NCI-H526 treated with DMSO at 0.1 percent for 48 hours (cell line): ENCODE measurements around the gene AUTS2.

Source experiments
- DNase-seq: peaks from one replicate; lab custom pipeline; 2025; lab: John Stamatoyannopoulos, UW

Gene AUTS2

DNA sequence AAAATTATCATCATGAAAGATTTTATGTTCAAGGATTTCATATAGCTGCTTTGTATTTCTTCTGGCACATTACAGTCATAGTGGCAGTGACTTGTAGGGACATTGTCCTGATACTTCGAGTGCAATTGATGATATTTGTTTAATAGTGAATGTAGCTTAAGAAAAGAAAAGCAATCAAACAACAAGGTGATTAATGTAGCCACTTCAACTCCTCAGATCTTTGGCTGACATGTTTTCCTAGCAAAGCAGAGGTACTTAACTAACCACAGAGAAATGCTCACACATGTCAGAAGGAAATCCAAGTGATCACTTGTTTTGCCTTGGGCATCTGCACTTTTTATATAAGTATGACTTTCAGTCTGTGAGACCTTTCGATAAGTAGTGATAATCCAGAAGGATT lies 470.3 kb downstream of the AUTS2 start:
- no peak for DNase-seq

DNA sequence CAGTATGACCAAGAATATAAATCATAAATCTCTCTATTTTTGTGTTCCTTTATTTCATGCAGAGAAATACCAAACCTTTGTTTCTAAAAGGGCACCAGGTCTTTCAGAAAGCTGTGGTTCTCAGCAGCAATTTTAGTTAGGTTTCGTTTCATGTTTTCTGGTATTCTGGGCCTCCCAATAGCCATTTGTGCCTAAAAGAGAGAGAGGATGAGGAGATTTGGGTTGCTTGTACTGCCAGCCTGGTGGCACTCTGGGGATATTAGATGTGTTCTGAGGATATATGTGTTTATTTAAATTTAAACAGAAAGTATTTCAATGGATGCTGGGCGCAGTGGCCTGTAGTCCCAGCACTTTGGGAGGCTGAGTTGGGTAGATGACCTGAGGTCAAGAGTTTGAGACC lies 471.7 kb downstream of the AUTS2 start:
- DNase-seq = no peak

DNA sequence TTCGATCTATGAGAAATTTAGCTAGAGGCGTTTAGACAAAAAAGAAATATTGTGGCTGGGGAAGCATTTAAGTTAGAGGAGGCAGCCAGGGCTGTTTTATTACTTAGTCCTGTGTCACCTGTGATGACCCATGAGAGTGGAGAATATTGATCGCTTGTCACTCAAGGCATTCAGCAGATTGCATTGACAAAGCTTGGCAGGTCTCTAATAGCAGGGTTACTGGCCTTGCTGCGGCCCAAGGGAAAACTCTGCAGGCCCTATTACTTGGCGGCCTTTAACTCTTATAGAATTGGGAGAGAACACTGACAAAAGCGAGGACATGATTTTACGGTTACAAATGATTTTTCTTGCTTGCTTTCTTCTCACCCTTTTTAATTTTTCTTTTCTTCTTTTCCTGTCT lies 473.5 kb downstream of the AUTS2 start:
- DNase-seq = no peak

DNA sequence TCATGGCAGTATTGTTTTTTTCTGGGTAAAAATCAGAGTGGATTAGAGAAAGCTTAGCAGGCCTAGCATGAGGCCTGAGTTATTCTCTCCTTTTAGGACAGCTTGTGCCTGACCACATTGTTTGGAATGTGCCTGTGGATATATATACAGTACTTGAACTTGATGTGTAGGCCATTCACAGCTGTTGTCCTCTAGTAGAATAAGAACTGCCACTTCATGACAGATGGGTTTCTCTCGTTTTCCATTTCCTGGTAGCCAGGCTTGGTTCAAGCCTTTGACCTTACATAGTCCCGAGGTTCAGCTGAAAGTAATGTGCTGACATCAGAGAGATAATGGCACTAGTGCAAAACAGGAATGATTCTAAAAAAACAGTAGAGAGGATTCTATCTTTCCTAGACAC lies 473.9 kb downstream of the AUTS2 start:
- no peak for DNase-seq

DNA sequence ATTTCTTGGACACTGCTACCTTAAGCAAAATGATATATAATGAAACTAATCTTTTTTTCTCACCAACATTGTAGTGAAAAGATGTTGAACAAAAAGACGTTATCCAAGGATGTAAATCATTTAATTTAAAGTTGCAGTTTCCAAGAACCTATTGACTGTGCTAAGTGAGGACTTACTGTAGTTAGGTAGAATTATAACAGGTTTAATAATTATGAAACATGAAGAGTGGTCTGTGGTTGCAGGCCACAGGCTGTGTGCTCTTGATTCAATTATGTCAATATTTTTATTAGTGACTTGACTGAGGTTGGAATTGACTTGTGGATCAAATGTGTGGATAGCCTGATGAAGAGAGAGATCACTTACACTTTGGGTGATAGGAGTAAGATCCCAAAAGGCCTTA lies 478.1 kb downstream of the AUTS2 start:
- DNase-seq = no peak

DNA sequence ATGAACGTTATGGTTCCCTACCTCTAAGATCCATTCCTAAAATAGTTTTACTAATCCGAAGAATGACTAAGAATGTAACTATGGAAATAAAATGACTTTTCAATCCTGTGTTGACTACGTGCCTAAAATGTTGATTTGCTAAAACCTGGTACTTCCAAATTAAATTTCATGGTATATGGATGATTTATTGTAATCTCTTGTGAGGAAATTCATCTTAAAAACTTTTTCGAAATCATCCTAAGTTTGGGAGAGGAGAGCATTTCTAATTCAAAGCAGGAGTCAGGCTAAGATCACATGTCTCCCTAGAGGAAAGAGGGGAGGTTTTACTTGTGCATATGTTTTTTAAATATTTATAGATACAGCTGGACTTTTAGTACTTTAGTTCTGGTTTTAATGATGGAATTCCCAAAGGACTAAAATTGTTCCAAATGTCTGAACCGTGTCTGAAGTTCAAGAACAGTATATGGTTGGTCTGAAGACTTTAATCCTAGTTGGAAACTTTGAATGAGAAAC lies 483.9 kb downstream of the AUTS2 start:
- DNase-seq = no peak

DNA sequence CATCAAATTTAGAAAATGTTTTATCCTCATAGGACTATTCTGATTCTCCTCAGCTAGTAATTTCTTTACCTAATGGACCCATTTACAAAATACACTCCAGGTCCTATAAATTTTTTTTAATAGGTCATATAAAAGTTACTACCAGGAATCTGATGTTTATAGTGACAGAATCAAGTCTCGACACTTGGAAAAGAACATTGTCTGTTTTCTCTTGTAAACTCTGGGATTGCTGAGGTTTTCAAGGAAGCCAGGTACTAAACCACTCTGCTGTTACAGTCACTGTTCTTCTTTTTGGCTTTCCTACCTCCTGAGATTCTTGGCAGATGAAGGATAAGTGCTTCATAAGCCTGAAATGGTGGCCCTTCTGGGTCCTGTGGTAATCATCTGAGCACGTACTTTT lies 493.1 kb downstream of the AUTS2 start:
- DNase-seq = no peak

DNA sequence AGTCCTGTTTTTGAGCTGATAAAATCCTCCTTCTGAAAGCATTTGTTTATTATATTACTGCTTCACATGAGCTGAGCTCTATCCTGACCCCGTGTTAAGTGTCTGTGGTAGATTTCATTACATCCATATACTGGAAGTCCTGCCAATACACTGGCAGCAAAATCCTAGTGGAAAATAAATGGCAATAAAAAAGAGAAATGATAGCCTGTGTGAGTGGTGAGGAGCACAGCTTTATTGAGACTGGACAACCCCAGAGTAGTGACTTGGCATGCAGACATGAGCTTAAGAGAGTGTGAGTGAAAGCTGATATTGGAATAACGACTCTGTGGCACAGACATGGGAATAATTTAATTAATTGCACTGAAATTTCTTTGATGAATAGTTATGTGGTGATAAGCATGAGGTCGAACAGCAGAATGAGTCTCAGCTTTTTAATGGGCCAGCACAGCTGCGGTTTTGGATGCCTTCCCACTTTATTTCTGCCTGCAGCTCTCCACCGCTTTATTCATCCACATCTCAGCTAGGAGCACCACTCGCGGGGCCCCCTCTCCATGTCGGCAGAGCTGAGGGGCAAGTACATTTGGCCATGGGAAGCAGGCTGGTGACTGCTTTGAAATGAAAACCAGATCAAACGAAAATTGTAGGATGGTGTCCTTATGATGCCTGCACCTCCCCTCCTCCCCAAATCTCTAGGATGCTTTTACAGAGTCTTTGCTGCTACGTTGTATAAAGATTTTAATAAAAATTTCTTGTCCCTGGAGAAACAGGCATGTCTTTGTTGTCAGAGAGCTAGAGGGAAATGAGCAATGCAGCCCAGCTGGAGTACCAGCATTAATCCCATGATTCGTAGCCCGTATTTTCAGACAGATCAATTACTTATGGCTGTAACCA lies 494.3 kb downstream of the AUTS2 start:
- DNase-seq = peak; percentile 48

DNA sequence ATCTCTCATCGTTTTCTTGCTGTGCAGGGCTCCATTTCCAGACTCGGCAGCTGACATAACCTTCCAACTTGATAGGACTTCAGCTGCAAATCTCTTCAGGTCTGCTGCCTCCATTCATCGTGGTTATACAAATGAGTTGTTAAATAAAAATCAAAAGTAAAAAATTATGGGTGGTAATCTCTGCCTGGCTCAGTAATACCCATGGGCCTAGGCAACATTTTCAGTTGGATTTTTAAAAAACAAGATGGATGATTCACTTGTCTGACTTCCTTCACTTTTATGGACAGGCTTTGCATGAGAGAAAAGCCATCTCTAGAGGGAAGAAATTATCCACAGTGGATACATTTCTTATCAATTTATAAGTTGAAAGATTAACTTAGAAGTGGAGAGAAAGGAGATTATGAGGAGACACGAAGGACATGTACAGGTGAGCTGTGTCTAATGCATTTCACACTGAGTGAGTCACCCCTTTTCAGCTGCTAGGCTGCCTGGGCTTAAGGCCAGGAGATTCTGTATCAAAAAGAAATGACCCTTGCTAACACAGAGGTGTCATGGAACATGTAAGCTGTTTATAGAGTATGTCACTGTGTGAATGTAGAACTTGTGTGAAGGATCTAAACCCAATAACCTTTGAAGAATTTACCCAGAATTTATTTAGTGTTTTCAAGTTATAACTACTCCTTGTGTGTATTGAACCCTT lies 495.1 kb downstream of the AUTS2 start:
- DNase-seq = no peak

DNA sequence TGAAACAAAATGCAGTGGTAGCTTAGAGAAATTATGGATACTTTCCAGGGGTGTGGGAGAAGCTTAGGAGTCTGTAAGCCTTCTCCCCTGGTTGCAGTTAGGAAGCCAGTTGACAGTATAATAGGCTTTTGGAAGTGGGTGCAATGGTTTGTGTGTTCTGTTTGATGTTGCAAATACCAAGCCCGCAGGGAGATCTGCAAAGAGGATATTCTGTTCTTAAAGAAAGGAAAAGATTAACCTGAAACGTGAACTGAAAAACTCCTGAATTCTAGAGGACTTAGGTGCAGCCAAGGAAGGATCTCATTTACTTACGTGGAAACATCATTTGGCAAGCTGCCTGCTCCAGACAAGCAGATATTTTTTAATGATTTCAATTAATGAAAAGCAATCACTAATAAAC lies 496.6 kb downstream of the AUTS2 start:
- no peak for DNase-seq

DNA sequence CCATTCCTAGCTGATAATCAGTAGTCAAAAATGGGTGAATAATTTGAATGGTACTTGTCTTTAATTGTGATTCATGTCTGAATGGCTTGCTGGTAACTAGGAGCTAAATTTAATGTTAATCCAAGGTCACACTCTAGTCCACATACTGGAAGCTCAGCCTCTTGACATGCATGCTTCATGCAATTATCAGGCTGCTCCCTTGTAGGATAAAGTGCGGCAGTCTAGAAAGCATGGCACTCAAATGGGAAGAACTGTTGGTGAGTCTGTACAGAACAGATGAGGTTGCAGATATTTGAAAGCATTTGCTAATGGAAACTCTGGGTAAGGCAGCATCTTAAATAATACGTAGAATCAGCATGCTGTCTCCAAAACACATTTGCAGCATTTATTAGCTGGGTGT lies 499.4 kb downstream of the AUTS2 start:
- no peak for DNase-seq

DNA sequence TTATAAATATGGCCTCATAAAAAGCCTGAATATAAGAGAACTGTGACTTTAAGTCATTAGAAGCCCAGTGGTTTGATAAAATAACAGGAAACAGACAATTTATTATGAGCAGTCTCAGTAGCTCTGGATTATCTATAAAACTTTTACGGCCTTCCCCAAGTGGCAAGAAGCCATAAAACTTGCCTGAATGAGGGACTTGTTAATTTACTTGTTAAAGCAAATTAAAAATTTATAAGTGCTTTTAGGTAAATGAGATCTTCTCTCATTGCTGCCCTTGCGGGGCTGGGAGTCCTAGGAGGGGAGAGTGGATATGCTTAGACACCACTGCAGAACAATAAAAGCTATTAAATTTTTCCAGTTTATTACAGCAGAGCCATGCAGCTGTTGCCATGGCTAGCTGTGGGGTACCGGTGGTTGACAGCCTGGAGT lies 499.9 kb downstream of the AUTS2 start:
- peak; percentile 69 for DNase-seq

DNA sequence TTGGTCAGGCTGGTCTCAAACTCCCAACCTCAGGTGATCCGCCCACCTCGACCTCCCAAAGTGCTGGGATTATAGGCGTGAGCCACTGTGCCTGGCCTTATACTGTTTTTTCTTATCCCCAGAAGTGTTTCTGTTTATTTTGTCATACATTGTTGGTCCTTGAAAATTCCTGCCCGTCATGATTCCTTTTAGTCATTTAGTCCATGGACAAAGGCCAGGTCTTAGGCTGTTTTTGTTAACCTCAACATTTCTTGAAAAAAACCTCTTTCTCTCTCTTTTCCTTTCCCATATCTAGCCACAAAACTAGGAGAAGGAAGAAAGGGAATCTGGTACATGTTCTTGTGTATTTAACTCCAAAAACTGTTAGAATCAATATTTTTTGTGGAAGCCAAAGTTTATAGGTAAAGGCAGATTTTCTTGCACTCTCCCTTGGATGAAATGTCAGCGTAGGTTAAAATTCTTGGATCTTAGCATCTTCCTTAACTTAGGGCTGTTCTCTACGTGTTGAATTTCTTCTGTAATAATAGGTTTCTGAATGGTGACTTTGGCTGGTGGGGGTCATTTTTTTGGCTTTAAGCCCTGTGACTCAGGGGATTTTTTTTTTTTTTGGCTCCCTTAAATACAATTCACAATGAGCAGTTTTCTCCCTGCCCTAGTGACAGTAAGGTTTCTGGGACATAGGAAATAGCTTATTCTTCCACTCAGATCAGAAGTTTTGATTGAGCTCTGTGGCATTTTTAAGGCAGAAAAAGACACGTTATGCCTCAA lies 500.8 kb downstream of the AUTS2 start:
- DNase-seq = no peak

DNA sequence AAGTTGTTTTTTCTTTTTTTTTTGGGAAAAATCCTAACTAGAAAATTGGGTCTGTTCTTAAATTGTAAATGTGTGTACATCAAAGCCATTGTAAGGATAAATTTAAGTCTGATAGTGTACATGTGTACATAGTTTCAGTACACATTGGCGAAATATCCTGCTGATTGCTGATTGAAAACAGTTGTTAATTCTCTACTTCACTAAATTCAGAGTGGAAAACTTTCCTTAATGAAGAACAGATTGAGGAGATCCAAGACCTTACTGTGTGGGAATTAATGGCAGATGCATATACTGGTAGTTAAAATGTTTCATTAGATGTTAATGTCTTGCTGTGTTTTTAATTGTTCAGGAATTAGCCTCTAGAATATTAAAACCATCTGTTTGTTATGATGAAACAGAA lies 506.0 kb downstream of the AUTS2 start:
- no peak for DNase-seq

DNA sequence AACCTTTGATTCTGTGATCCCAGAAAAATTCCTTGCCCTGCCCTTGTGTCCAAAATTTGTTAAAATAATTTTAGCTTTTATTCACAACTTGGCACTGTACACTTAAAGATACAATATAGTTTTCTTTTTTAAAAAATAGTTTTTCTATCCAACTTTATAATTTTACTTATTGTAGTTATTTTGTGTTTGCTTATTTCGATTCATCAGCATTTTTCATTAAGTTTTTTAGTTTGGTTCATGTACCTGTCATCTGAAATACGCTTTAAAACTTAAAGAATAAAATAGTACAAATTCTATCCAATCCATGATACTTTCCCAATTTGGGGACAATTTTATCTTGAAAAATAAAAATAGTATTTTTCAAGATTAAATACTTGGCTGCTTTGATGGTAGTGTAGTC lies 514.8 kb downstream of the AUTS2 start:
- DNase-seq = no peak

DNA sequence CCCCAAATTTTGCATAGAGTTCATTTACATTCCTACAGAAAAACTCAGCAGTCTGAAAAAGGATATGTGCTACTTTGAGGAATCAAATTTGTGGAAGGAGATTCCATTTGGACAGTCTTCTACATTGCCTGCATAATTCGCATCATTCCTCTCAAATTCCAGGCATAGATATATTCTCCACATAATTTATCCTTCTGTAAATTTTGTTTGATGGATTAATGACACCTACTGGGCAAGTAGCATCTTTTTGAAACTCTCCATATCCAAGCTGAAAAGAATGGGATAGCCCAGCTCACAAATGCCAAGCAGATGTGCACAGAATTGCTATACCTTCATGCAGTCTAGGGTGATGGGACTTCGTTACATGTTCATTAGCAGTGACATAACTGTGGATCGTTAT lies 515.3 kb downstream of the AUTS2 start:
- DNase-seq = no peak

DNA sequence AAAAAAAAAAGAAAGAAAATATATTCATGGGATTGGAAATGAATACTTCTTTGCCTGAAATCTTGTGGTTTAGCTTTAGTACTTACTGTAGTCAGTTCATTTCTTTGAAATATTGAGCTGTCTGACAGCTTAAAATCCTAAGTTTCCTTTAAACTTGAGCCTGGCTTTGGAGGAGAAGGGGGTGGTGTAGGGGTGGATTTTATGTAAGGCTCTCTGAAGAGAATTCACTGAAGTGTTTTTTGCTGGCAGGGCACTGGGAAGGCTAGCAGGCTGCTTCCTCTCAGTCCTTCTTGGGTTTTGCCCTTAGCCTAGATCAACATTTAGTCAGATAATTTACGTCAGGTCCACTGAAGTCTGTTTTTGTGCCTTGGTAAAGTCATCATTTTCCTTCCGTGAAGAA lies 516.5 kb downstream of the AUTS2 start:
- DNase-seq = no peak

DNA sequence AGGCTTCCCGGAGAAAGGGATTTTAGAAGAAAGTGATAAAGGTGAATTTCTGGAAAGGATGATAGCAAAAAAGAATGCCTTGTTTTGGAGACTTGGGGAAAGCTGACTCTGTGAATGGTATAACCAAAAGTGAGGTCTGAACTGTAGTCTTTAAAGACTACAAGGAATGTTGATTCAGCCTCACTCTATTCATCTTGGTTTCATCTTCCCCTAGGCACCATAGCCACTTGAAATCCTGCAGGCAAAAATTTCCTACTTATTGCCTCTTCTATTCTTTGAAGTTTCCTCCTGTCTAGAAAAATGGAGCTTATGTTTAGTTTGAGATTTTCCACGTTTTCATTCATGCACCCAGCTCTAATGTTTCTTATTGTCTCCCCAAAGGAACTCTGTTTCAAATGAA lies 518.0 kb downstream of the AUTS2 start:
- no peak for DNase-seq

DNA sequence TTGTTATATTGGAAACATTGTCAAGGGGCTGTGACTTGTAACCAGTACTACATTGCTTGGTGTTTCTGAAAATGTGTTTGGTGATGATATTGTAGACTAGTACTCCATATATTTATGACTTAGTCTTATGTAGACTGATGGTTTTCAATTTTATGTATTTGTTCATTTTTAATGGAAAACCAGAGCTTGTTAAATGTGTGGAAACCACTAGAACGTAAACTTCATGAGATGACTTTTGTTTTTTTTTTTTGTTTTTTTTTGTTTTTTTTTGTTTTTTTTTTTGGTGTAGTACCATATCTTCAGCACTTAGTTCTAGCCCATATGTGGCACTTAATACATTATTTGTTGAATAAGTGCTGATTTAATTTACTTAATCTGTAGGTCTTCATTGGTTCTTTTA lies 518.6 kb downstream of the AUTS2 start:
- DNase-seq = no peak

DNA sequence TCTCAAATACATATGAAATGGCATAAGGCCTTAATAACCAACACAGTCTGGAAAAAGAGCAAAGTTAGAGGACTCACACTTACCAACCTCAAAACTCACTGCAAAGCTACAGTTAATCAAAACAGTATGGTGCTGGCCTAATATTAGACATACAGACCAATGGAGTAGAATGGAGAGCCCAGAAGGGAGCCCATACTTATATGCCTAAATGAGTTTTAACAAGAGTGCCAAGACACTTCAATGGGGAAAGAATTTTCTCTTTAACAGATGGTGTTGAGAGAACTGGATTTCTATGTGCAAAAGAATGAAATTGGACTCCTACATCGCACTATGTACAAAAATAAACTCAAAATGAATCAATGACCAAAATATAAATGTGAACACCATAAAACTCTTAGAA lies 522.6 kb downstream of the AUTS2 start:
- DNase-seq = no peak

DNA sequence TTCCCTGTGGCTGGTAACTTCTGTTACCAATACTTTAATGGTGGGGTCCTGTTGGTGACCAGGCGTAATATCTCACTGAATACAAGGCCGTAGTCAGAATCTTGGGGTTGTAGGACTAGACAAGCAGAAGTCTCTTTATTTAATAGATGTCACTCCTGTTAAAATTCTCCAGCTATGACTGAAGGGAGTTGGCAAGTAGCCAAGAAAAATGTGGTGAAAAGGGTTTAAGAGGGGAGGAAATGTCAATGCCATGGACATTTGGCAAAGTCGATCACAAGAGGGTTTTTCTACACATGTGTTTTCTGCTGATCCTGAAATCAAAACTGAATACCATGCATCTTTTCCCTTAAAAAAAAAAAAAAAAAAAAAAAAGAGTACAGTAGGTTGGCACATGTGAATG lies 533.5 kb downstream of the AUTS2 start:
- no peak for DNase-seq

DNA sequence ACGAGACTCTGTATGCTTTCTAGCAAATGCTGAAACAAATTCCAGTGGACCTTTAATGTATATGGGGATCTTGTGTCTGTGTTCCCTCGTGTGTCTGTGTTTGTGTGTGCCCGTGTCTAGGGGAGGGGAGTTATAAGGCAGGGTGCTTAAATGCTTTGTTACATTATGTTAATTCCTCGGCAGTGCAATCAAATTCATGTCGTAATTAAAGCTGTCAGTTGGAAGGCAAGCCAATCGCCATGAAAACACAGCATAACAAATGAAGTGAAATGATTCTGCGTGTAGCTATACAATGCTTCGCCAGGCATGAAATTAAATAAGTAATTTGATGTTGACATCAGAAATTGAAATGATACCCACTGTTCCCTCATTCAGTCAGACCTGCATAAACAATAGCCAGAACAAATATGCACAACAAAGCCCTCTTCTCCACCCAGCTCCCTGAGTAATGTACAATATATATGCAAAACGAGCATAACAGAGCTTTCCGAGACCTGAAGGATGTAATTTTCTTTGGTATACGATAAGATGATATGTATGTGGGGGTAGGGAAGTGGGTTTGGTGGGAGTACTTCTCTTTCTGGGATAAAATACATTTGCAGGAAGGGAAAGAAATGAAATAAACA lies 534.1 kb downstream of the AUTS2 start:
- DNase-seq = peak; percentile 81
